NCI-H226 (cell line): ENCODE measurements around the gene HCLS1.
"Not testable (repeated sequence)": the region's sequence is repeated elsewhere in the genome, so short reads cannot be mapped to it uniquely, and the experiment has no call there.

Source experiments
- DNase-seq: peaks from one replicate; pipeline ENCODE4 v3.0.0-alpha.2; 2015

HCLS1 gene

GRCh38 chr3:121660356-121661171 is at the start of gene HCLS1:
Gene HCLS1, minus strand, starts transcription at chr3:121660903. Its CDS starts 2,556 bp downstream, at chr3:121658347.
- no peak for DNase-seq

- DNase-seq, result no peak
Measured at GRCh38 chr3:121710347-121710746, 49.6 kb upstream of the HCLS1 start.

- no peak for DNase-seq
Measured at GRCh38 chr3:121707531-121708273, 47.0 kb upstream of the HCLS1 start.

GRCh38 chr3:121705541-121705940 is 44.8 kb upstream of the HCLS1 start:
- DNase-seq, result no peak

- no peak for DNase-seq
Measured at GRCh38 chr3:121703973-121704372, 43.3 kb upstream of the HCLS1 start.

GRCh38 chr3:121698901-121699300 is 38.2 kb upstream of the HCLS1 start:
- no peak for DNase-seq

GRCh38 chr3:121698476-121698875 is 37.8 kb upstream of the HCLS1 start:
- DNase-seq, result no peak

GRCh38 chr3:121696186-121696585 is 35.5 kb upstream of the HCLS1 start:
- no peak for DNase-seq

- no peak for DNase-seq
Measured at GRCh38 chr3:121692010-121692699, 31.5 kb upstream of the HCLS1 start.

GRCh38 chr3:121690777-121691405 is 30.2 kb upstream of the HCLS1 start:
- no peak for DNase-seq

GRCh38 chr3:121688747-121689146 is 28.0 kb upstream of the HCLS1 start:
- not testable (repeated sequence) for DNase-seq

GRCh38 chr3:121681792-121682191 is 21.1 kb upstream of the HCLS1 start:
- DNase-seq, result no peak

- DNase-seq, result no peak
Measured at GRCh38 chr3:121677141-121677540, 16.4 kb upstream of the HCLS1 start.

- no peak for DNase-seq
Measured at GRCh38 chr3:121670676-121671075, 10.0 kb upstream of the HCLS1 start.

- DNase-seq, result no peak
Measured at GRCh38 chr3:121667333-121667732, 6.6 kb upstream of the HCLS1 start.

GRCh38 chr3:121665488-121665887 is 4.8 kb upstream of the HCLS1 start:
- no peak for DNase-seq

GRCh38 chr3:121663171-121663847 is 2.6 kb upstream of the HCLS1 start:
- no peak for DNase-seq

- DNase-seq, result no peak
Measured at GRCh38 chr3:121662742-121663141, 2.0 kb upstream of the HCLS1 start.

- no peak for DNase-seq
Measured at GRCh38 chr3:121661376-121661775, 673 bp upstream of the HCLS1 start.

GRCh38 chr3:121659586-121659985 is 1.1 kb downstream of the HCLS1 start:
- DNase-seq, result no peak

GRCh38 chr3:121658716-121659435 is 1.8 kb downstream of the HCLS1 start:
- DNase-seq, result no peak
